Middle frontal gyrus (tissue), 1 donor: ENCODE data around the gene TTC39C.
"Not testable (repeated sequence)": the region's sequence is repeated elsewhere in the genome, so short reads cannot be mapped to it uniquely, and the experiment has no call there.

ENCODE experiments used
- DNase-seq: peaks from one replicate; pipeline ENCODE4 v3.0.0-alpha.2; 2015; ENCODE audit warnings: low spot score; ENCODE audit errors: extremely low spot score

Gene TTC39C

DNA sequence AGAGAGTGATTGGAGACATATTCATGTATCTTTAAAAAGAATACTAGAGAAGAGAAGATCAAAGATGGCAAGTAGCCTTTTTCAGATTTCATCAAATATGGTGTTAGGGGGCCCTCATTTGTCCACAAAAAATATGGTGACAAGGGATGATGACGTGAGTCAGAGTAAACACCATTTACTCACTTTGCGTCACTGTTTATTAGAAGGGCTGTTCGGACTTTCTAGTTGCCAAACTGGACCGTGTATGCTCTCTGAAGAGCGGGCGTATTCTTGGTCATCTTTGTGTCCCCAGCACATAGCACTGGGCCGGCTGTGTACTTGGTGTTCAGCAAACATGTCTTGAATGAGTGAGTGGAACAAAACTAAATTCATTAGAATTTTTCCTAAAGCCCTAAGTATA lies 37.5 kb downstream of the TTC39C start:
- no peak for DNase-seq

DNA sequence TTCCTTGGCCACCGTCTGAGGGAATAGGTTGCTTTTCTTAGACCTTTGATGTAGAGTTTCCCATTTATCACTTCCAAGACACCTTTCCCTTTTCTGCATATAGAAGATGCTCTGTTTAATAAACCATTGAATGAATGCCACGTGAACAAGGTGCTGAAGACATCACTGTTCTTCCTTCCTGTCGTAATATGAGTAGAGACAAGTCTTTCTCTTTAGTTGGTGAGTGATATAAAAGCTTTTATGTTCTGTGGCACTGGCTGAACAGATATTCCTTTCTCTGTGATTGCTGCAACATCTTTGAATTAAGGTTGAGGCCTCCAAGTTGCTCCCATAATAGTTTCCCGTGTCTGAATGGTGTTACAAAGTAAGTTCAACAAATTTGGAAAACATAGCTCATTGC lies 38.7 kb downstream of the TTC39C start:
- no peak for DNase-seq

DNA sequence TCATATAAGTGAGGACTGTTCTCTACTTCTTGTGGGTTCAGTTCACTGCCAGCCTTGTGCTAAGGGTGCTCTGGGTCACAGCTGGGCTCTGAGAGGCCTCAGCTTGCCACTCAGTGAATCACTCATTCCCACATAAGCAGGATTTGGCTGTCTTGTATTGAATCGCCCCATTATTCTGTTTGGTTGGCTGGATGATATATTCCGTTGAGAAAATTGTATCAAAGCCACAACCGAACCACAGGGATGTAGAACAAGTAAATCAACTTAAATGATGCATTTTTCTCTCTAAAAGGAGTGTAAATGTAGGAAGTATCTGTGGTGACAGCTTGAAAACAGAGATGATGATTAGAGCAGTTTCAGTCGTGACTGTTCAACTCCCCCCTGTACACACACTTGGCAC lies 39.6 kb downstream of the TTC39C start:
- no peak for DNase-seq

DNA sequence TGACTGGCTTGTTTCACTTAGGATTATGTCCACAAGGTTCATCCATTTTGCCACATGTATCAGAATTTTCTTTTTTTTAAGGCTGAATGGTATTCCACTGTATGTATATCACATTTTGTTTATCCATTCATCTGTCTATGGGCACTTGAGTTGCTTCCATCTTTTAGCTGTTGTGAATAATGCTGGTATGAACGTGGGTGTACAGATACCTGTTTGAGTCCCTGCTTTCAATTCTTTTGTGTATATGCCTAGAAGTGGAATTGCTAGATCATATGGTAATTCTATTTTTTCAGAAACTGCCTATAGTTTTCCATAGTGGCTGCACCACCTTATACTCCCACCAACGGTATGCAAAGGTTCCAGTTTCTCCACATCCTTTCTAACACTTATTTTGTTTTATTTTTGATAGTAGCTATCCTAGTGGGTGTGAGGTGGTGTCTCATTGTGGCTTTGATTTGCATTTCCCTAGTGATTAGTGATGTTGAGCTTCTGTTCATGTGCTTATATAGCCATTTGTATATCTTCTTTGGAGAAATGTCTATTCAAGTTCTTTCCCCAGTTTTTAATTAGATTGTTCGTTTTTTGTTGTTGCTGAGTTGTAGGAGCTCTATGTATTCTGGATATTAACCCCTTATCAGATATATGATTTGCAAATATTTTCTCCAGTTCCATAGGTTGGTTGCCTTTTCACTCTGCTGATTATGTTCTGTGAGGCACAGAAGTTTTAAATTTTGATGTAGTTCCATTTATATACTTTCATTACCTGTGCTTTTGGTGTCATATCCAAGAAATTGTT lies 40.7 kb downstream of the TTC39C start:
- no peak for DNase-seq

DNA sequence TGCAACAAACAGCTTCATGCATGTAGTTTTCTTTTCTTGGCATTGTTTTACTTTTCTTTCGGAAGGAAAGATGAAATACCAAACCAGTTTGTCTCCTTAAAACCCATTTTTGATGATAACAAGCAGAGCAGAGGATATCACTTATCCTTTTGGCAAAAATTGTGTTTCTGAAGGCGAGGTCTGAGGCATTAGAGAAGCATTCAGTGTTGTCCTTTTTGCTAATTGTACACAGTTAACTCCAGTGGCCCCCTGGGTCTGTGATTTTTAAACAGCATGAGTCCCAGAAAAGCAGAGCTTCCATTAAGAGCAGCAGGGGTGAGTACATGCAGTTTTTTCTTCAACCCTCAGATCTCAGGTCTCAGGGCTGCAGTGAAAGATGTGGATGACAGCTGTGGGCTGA lies 41.3 kb downstream of the TTC39C start:
- DNase-seq, result no peak

GRCh38 chr18:24056506-24056905 lies 42.0 kb downstream of the TTC39C start:
- no peak for DNase-seq

DNA sequence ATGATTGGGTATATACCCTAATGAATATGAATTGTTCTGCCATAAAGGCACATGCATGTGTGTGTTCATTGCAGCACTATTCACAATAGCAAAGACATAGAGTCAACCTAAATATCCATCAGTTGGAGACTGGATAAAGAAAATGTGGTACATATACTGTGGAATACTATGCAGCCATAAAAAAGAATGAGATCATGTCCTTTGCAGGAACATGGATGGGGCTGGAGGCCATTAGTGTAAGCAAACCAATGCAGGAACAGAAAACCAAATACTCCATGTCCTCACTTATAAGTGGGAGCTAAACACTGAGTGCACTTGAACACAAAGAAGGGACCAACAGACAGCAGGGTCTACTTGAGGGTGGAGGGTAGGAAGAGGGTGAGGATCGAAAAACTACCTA lies 43.2 kb downstream of the TTC39C start:
- DNase-seq, result no peak

- DNase-seq, result not testable (repeated sequence)
Measured at GRCh38 chr18:24059385-24059784, 44.8 kb downstream of the TTC39C start.

GRCh38 chr18:24060644-24061043 lies 46.1 kb downstream of the TTC39C start:
- no peak for DNase-seq

GRCh38 chr18:24063121-24063731 lies 48.7 kb downstream of the TTC39C start:
- DNase-seq, result no peak

GRCh38 chr18:24064391-24065100 lies 50.0 kb downstream of the TTC39C start:
- DNase-seq, result no peak

DNA sequence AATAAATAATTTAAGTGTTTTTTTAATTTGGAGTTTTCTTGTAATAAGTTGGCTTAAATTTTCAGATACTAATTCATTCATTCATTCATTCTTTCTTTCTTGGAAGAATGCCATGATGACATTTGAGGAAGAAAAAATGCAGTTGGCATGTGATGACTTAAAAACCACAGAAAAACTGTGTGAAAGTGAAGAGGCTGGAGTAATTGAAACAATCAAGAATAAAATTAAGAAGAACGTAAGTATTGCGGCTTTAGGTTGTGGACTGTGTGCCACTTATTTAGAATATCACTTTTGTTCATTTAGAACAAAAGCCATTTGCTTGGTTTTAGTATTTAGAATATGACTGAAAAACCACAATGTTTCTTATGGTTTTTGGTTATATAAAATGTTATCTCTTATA lies 51.4 kb downstream of the TTC39C start:
- no peak for DNase-seq

DNA sequence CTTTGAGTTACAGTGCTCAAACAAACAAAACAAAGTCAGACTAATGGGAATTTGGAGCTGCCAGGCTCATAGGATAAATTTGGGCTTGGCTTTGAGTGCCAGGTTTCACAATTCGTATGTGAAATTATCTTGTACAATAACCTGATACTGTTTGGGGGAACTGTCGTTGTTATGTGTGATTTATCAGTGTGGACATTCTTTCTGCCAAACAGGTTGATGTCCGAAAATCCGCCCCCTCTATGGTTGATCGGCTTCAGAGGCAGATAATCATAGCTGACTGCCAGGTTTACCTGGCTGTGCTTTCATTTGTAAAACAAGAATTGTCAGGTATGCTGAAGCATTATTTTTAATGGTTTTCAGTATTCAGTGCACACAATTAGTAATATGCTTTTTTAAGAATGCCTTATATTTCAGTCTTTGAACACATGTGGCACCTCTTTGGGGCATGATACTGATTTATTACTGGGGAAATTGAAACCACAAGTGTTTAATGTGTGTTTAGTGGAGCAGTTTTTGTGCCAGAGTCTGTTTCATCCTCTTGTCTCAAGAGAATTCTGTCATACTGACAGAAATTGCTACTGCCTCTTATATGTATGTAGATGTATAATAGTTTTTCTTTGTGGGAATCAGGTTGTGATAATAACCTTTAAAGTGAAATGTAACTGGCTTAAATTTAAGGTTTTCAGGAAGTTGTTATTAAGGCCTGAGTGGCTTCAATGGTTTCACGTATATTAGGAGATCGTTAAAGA lies 54.6 kb downstream of the TTC39C start:
- DNase-seq, result no peak

DNA sequence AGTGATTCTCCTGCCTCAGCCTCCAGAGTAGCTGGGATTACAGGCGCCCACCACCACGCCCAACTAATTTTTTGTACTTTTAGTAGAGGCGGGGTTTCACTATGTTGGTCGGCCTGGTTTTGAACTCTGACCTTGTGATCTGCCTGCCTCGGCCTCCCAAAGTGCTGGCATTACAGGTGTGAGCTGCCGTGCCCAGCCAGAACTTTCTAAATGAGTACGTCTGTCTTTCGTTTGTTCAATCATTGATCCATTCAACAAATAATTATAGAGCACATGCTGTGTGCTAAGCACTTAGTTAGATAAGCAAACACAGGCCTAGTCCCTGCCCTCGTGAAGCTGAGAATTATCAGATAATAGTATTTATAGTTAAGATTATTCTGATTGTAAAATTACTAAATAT lies 56.5 kb downstream of the TTC39C start:
- DNase-seq, result no peak

DNA sequence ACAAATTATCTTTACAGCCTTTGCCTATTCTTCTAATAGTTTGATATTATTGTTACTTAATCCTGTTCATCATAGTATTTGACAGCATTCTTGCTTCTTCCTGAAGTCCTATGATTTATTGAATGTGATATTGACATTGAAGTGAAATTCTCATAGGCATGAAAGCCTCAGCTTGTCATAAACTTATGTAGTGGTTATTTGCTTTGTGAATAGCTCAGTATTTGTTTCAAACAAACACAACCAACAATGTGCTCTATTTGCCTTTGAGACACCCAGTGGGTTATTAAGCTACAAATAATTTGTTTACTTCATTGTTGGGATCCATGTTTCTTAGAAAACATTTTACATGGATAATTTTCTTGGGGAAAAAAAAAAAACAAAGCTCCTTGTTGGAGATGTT lies 57.2 kb downstream of the TTC39C start:
- no peak for DNase-seq

GRCh38 chr18:24072743-24073142 lies 58.2 kb downstream of the TTC39C start:
- DNase-seq, result no peak

DNA sequence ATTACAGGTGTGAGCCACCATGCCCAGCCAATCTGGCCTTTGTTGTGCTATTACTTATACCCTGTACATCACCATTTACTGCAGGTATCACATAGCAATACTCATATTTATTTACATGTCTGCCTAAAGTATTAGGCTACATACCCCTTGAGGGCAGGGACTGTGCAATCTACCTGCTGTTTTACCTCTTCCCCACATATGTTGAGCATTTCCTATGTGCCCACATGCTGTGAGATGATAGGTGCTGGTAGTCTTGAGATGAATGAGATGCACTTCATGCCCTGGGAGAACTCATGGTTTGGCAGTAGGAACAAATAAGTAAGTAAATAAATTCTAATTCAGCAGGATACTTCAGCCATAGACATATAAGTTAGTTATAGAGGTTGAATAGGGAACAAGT lies 59.2 kb downstream of the TTC39C start:
- DNase-seq, result no peak

- not testable (repeated sequence) for DNase-seq
Measured at GRCh38 chr18:24074757-24075156, 60.2 kb downstream of the TTC39C start.

GRCh38 chr18:24075767-24076597 lies 61.4 kb downstream of the TTC39C start:
- DNase-seq, result no peak

- DNase-seq, result no peak
Measured at GRCh38 chr18:24076950-24077349, 62.4 kb downstream of the TTC39C start.

- DNase-seq, result no peak
Measured at GRCh38 chr18:24078391-24078790, 63.8 kb downstream of the TTC39C start.
